Measurements from ENCODE around the gene KSR2. TPM values are rescaled to one million over a fixed set of nuclear protein-coding genes. Genes with fewer than 3 reads are reported as not detected.
"Not testable (repeated sequence)": the region's sequence is repeated elsewhere in the genome, so short reads cannot be mapped to it uniquely, and the experiment has no call there.

KSR2 gene
- polyA plus RNA-seq, 1 donor from 2014 or later = not detected

DNA sequence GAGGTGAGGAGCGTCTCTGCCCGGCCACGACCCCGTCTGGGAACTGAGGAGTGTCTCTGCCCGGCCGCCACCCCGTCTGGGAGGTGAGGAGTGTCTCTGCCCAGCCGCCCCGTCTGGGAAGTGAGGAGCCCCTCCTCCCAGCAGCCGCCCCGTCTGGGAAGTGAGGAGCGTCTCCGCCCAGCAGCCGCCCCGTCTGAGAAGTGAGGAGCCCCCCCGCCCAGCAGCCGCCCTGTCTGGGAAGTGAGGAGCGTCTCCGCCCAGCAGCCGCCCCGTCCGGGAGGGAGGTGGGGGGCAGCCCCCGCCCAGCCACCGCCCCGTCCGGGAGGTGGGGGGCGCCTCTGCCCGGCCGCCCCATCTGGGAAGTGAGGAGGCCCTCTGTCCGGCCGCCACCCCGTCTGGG is 237.7 kb downstream of the KSR2 start:
- not testable (repeated sequence) for H3K27ac Mint-ChIP-seq, H3K36me3 Mint-ChIP-seq, H3K27me3 Mint-ChIP-seq, H3K9me3 Mint-ChIP-seq, H3K4me3 Mint-ChIP-seq, H3K4me1 Mint-ChIP-seq

DNA sequence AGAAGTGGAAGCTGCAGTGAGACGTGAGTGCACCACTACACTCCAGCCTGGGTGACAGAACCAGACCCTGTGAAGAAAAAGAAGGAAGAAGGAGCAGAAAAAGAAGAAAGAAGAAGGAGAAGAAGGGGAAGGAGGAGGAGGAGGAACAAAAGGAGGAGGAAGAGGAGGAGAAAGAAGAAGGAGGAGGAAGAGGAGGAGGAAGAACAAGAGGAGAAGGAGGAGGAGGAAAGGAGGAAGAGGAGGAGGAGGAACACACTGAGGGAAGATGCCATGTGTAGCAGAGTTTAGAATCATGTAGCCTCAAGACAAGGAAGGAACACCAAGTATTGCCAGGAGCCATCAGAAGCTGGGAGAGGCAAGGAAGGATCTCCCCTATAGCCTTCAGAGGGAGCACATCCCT is 241.5 kb downstream of the KSR2 start:
- Mint-ChIP-seq H3K4me3 (no peak overlapping the region), H3K27me3 (no peaks in the 10 kb centered on the region), H3K36me3 (no peaks in the 10 kb centered on the region), H3K9me3 (peaks cover 0 to 3% (median 0%) of the 10 kb centered on the region in 3 donors), H3K27ac (no peak overlapping the region), H3K4me1 (no peaks in the 10 kb centered on the region)

DNA sequence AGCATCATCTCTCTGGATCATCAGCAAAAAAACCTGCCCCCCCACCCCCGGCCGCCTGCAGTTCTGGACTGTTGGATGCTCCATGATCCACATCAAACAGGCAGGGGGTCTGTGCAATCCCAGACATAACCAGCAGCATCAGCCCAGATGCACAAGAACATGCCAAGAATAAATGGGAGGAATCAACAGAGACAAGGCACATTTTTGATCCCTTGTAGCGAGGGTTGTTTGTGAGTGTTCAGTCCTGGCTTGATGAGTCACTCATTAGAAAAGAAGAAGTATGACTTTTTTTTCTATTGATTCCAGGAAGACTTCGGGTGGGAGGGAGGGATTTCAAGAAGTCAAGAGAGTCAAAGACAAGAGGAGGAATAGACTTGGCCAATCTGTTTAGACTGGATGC is 244.2 kb downstream of the KSR2 start:
- no peak overlapping the region for H3K4me3 Mint-ChIP-seq
- H3K4me1 Mint-ChIP-seq = no peaks in the 10 kb centered on the region
- no peak overlapping the region for H3K27ac Mint-ChIP-seq
- no peaks in the 10 kb centered on the region for H3K27me3 Mint-ChIP-seq
- no peaks in the 10 kb centered on the region for H3K36me3 Mint-ChIP-seq
- no peaks in the 10 kb centered on the region for H3K9me3 Mint-ChIP-seq

DNA sequence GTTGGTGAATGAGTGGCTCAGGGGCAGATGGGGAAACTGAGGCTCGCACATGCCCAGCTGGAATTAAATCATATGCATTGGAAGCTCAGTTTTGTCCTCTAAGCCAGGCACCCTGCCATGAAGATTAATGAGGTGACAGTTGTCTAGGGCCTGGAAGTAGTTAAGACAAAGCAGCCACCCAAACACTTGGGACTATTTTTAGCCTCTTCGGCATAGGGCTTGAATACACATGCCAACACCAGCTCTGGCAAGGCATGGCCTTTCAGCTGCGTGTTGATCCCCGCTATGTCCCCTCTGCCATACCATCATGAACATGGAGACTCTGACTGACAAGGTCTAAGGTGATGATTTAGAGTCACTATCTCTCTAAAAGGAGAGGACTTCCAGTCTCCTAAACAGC is 250.2 kb downstream of the KSR2 start:
- peaks cover 2% of the 10 kb centered on the region for H3K36me3 Mint-ChIP-seq
- peaks cover 0 to 11% (median 0%) of the 10 kb centered on the region in 3 donors for H3K9me3 Mint-ChIP-seq
- no peak overlapping the region for H3K27ac Mint-ChIP-seq
- H3K27me3 Mint-ChIP-seq = peaks cover 2% of the 10 kb centered on the region
- H3K4me3 Mint-ChIP-seq = no peak overlapping the region
- no peaks in the 10 kb centered on the region for H3K4me1 Mint-ChIP-seq

DNA sequence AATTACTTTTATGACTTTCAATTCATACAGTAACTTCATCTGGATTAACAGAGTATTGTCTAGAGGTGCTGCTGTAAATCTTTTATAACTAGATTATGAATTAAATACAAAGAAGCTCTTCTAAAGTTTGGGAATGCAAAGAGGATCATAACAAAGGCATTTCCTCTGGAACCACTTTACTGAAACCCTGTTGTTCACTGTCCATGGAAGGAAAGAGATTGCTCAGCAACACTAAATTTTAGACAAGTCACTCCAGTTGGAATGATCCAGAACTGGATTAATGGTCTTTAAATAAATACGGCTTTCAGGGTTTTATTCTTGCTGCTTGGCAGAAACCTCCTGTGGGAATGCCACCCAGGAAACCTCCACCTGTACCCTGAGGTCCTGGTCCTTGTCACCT is 250.6 kb downstream of the KSR2 start:
- no peak overlapping the region for H3K27ac Mint-ChIP-seq

DNA sequence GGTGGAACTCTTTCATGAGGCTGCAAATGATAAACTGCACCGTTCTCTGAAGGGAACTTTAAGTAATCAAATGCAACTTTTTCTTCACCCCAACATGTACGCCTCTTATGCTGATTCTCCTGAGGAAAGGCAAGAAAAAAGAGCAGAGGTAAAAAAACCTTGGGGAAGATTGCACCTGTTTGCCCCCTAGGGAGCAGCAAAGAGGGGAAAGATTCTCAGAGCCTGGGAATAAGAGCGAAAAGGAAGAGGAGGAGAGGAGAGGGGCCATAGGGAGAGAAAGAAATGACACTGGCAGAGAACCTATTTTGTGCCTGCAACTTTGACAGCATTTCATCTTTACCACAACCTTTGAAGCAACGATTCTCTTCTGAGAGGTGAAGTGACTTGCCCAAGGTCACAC is 254.6 kb downstream of the KSR2 start:
- peaks cover 2% of the 10 kb centered on the region for H3K36me3 Mint-ChIP-seq
- no peak overlapping the region for H3K4me3 Mint-ChIP-seq
- H3K4me1 Mint-ChIP-seq = no peaks in the 10 kb centered on the region
- peaks cover 2% of the 10 kb centered on the region for H3K27me3 Mint-ChIP-seq
- H3K9me3 Mint-ChIP-seq = peaks cover 0 to 11% (median 2%) of the 10 kb centered on the region in 3 donors
- H3K27ac Mint-ChIP-seq = no peak overlapping the region

More for the DNA sequence above, 250.6 kb downstream of the KSR2 start:
- H3K9me3 Mint-ChIP-seq = peaks cover 0 to 11% (median 0%) of the 10 kb centered on the region in 3 donors
- peaks cover 2% of the 10 kb centered on the region for H3K27me3 Mint-ChIP-seq
- H3K36me3 Mint-ChIP-seq = peaks cover 2% of the 10 kb centered on the region
- no peak overlapping the region for H3K4me3 Mint-ChIP-seq
- H3K4me1 Mint-ChIP-seq = no peaks in the 10 kb centered on the region

DNA sequence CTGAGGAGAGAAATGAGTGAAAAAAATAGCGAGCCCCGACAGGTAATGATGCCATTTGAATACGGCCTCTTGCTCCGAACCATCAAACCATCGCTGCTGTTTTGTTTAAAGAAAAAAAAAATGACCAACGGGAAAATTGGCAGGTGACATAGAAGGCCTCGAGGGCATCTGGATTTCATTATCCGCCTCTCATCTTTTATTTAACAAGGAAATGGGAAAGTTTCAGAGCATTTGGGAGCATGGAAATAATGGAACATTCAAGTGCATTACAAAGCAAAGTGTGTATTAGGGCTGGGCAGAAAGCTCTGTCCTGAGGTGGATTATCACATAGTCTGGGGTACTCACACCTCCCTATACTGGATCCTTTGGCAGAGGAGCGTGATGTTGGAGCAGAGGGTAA is 258.7 kb downstream of the KSR2 start:
- Mint-ChIP-seq H3K36me3 (peaks cover 2% of the 10 kb centered on the region), H3K27ac (no peak overlapping the region), H3K4me3 (no peak overlapping the region)

DNA sequence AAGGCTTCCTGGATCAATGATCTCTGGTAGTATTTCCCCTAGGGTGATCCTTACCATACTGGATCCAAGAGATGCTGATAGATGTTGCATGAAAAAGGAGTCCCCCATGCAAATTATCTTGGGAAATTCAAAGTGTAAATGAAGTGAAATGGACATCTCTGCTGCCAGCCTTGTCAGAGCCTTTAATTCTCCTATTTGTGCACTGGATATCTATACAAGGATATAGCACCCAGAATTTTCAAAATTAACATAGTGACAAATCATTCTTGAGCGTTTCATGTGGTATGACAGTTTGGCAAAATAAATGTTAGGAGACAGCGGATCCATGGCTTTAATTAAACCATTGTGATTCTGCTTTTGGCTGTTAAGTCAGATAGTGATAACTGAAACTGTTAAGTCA is 260.9 kb downstream of the KSR2 start:
- H3K27ac Mint-ChIP-seq = no peak overlapping the region
- H3K4me3 Mint-ChIP-seq = no peak overlapping the region
- H3K9me3 Mint-ChIP-seq = peaks cover under 1 to 4% (median 3%) of the 10 kb centered on the region in 3 donors
- H3K27me3 Mint-ChIP-seq = no peaks in the 10 kb centered on the region
- H3K4me1 Mint-ChIP-seq = no peaks in the 10 kb centered on the region
- no peaks in the 10 kb centered on the region for H3K36me3 Mint-ChIP-seq

More for the DNA sequence above, 258.7 kb downstream of the KSR2 start:
- Mint-ChIP-seq H3K9me3 (peaks cover 0 to 4% (median 3%) of the 10 kb centered on the region in 3 donors), H3K27me3 (no peaks in the 10 kb centered on the region), H3K4me1 (no peaks in the 10 kb centered on the region)

DNA sequence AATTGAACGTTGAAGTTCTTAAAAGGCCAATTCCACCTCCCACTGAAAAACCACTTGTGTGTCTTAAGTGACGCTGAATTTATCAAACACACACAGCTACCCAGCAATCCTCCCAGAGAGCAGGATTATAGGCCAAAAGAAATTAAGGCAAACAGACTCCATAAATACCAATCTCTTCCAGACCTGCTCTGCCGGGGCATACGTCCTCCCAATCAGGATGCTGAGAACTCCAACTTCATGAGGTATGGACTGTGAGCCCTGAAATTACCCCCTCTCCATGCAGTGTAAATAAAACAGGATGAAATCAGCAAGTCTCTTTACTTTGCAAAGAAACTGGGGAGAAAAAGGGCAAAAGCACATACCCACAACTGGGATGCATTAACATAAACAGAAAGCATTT is 265.2 kb downstream of the KSR2 start:
- Mint-ChIP-seq H3K36me3 (no peaks in the 10 kb centered on the region), H3K9me3 (peaks cover 3 to 5% (median 4%) of the 10 kb centered on the region in 3 donors), H3K27me3 (no peaks in the 10 kb centered on the region), H3K4me1 (peaks cover 0 to under 1% (median 0%) of the 10 kb centered on the region in 3 donors), H3K4me3 (no peak overlapping the region), H3K27ac (no peak overlapping the region)

DNA sequence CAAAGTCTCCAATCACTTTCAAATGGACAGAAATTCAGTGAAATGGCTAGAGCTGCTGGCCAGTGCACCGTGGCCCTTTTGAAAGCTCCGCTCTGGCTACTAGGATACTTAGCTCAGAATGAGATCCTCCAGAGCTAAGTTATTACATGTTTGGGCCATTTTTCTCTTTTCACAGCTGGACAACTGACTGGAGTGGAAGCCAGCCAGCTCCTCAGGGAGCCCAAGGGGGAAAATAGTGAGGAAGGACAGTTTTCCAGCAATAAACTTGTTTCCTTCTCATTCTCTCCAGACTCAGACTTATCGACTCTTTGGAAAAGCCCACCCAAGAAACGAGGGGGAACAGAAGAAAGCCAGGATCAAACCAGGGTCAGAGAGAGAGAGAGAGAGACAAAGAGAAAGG is 266.0 kb downstream of the KSR2 start:
- Mint-ChIP-seq H3K27ac (no peak overlapping the region), H3K36me3 (no peaks in the 10 kb centered on the region), H3K4me1 (peaks cover 0 to 1% (median 0%) of the 10 kb centered on the region in 3 donors), H3K9me3 (peaks cover 3 to 5% (median 4%) of the 10 kb centered on the region in 3 donors), H3K27me3 (no peaks in the 10 kb centered on the region), H3K4me3 (no peak overlapping the region)

DNA sequence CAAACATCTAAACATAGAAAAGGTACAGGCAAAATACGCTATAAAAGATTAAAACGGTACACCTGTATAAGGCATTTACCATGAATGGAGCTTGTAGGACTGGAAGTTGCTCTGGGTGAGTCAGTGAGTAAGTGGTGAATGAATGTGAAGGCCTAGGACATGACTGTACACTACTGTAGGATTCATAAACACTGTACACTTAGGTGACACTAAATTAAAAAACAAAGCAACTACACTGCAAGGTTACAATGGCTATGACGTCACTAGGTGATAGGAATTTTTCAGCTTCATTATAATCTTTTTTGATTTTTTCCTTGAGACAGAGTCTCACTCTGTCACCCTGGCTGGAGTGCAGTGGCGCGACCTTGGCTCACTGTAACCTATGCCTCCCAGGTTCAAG is 269.2 kb downstream of the KSR2 start:
- Mint-ChIP-seq H3K36me3 (no peaks in the 10 kb centered on the region), H3K9me3 (peaks cover 2 to 5% (median 4%) of the 10 kb centered on the region in 3 donors), H3K27me3 (no peaks in the 10 kb centered on the region), H3K4me1 (peaks cover 0 to 1% (median 0%) of the 10 kb centered on the region in 3 donors), H3K27ac (no peak overlapping the region), H3K4me3 (no peak overlapping the region)

DNA sequence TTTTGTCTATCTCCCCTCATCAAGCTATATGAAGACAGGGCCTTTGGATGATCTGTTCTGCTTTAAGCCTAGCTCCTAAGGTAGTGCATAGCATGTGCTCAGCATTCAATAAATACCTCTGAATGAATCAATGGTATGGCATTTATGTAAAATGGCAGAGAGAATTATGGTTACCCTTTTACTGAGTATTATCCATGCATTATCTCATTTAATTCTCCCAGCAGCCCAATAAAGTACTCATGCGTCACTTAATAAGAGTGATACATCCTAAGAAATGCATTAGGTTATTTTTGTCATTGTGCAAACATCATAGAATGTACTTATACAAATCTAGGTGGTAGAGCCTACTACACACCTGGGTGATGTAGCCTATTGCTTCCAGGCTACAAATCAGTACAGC is 269.7 kb downstream of the KSR2 start:
- peaks cover 0 to 1% (median 0%) of the 10 kb centered on the region in 3 donors for H3K4me1 Mint-ChIP-seq
- no peaks in the 10 kb centered on the region for H3K27me3 Mint-ChIP-seq
- H3K9me3 Mint-ChIP-seq = peaks cover 2 to 8% (median 6%) of the 10 kb centered on the region in 3 donors
- H3K4me3 Mint-ChIP-seq = no peak overlapping the region
- no peak overlapping the region for H3K27ac Mint-ChIP-seq
- H3K36me3 Mint-ChIP-seq = no peaks in the 10 kb centered on the region

DNA sequence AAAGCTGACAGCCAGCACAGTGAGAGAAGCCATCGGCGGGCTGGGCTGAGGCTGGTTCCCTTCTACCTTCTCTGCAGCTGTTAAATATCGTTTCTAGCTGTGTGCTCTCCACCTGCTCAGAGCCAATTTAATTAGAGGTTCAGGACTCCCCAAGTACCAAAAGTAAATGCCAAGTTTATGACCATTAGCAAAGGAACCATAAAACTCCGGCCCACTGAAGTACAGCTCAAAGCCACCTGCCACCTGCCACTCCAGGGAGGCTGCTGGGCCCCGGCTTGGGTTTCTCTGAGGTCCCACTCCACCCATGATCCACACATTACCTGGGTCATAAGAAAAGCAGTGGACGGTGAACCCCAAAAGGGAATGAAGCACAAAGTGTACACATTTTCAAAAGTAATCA is 272.8 kb downstream of the KSR2 start:
- H3K27ac Mint-ChIP-seq = no peak overlapping the region
- peaks cover 2 to 17% (median 3%) of the 10 kb centered on the region in 3 donors for H3K9me3 Mint-ChIP-seq
- H3K27me3 Mint-ChIP-seq = no peaks in the 10 kb centered on the region
- peaks cover 0 to 1% (median 0%) of the 10 kb centered on the region in 3 donors for H3K4me1 Mint-ChIP-seq
- no peak overlapping the region for H3K4me3 Mint-ChIP-seq
- H3K36me3 Mint-ChIP-seq = no peaks in the 10 kb centered on the region

DNA sequence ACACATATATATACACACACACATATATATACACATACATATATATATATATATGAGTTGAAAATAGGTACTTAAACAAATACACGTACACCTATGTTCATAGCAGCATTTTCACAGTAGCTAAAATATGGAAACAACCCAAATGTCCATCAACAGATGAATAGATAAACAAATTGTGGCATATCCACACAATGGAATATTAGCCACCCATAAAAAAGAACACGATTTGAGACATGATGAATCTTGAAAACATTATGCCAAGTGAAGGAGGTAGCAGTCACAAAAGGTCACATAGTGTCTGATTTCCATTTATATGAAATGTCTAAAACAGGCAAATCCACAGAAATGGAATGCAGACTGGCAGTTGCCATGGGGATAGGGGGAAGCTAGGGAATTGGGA is 276.3 kb downstream of the KSR2 start:
- H3K4me1 Mint-ChIP-seq = no peaks in the 10 kb centered on the region
- peaks cover 2% of the 10 kb centered on the region for H3K36me3 Mint-ChIP-seq
- no peak overlapping the region for H3K4me3 Mint-ChIP-seq
- no peaks in the 10 kb centered on the region for H3K27me3 Mint-ChIP-seq
- H3K9me3 Mint-ChIP-seq = peaks cover 3 to 16% (median 6%) of the 10 kb centered on the region in 3 donors
- H3K27ac Mint-ChIP-seq = no peak overlapping the region

DNA sequence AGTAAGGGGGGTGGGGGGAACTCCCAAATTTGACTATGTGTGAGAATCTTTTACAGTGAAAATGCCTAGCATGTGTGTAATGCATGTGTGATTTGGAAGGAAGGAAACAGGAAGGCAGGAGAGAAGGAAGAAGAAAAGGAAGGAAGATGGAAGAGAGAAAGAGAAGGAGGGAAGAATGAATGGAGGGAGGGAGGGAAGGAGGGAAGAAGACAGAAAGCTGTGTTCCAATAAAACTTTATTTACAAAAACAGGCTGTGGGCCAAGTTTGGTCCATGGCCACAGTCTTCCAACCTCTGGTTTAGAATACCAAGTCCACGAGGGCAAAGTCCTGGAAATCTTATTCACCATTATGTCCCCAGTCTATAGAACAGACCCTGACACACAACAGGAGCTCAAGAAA is 278.9 kb downstream of the KSR2 start:
- Mint-ChIP-seq H3K4me1 (no peaks in the 10 kb centered on the region), H3K9me3 (peaks cover 3 to 16% (median 6%) of the 10 kb centered on the region in 3 donors), H3K4me3 (no peak overlapping the region), H3K27ac (no peak overlapping the region), H3K27me3 (no peaks in the 10 kb centered on the region), H3K36me3 (peaks cover 2% of the 10 kb centered on the region)

DNA sequence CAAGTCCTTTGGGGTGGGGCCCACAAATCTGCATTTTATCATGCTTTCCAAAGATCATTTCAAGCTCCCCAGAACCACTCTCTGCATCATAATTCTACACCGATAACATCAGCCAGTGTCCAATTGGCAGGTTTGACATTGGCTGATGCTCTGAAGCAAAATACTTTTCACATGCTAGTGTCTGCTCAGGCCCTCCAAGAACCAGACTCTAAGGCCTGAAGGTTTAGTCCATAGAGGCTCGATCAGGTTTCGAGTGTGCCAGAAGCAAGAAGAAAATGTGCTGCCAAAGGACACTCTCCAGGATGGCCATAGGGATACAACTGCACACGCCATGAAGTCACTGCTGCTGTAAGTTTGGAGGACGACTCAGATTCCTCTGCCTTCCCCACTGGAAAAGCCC is 280.3 kb downstream of the KSR2 start:
- Mint-ChIP-seq H3K9me3 (peaks cover 1 to 6% (median 4%) of the 10 kb centered on the region in 3 donors), H3K27me3 (no peaks in the 10 kb centered on the region), H3K4me1 (no peaks in the 10 kb centered on the region), H3K27ac (no peak overlapping the region), H3K36me3 (peaks cover 2% of the 10 kb centered on the region), H3K4me3 (no peak overlapping the region)

Measured in IgD-negative memory B cell (primary cell).